ENCODE data around the gene ABLIM3. TPM values are rescaled to one million over a fixed set of nuclear protein-coding genes. Genes with fewer than 3 reads are reported as not detected.

Gene ABLIM3
- total and polyA plus RNA-seq, 2 of the 13 experiments (the other 11 are each of a cell fraction or from before 2014, with no cell fraction given) = 0.53 to 6.3 TPM

GRCh38 chr5:149285153-149285552, 143.9 kb downstream of the ABLIM3 start (continued):
- TF ChIP-seq PLRG1 (conservative IDR thresholded peaks at IDR 0.05) (no peak), MLX (CRISPR knock-in tag; IDR thresholded peaks at IDR 0.05) (no peak), HES4 (CRISPR knock-in tag; IDR thresholded peaks at IDR 0.05; ENCODE audit: borderline replicate concordance) (no peak)

DNA sequence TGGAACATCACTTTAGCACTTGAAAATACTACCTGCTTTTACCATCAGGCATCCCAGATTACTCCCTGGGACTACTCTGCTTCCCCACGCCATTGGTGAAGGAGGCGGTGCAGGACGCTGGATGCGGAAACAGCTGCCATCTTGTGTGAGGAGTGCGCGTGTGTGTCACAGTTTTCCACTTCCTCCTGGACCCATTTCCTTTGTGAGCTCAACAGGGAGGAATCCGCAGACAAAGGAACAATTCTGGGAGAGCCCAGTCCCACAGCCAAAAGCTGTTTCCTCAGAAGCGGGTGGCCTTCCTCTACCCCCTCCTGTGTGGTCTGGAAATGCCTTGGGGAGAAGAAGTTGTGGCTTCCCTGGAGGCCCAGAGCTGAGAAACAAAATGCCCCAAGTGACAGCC, 147.1 kb downstream of the ABLIM3 start:
- WGBS (ENCODE audit: low lambda C conversion rate) = 87% methylated on average over 8 of the region's 8 CpGs
- in situ Hi-C loops (cut with HindIII; ENCODE audit: extremely low pct_ligation_motif_present, low pct_unique_long_range_greater_than_20kb) (no loop called here), intact Hi-C loops (cut with micrococcal nuclease; ENCODE audit: unreplicated experiment) (no loop called here)
- Histone ChIP-seq H2AFZ (ENCODE audit: low read length) (no peak overlapping the region), H3K9ac (ENCODE audit: insufficient read depth, low read depth, low read length) (no peak overlapping the region), H3K4me1 (ENCODE audit: insufficient read depth, low read length) (no peaks in the 10 kb centered on the region), H3K27ac (ENCODE audit: extremely low read length, insufficient read depth, low read length) (no peak overlapping the region), H3K36me3 (replicated peaks in 1 of 2; ENCODE audit: control insufficient read depth in 1 of 2, insufficient read depth in 2 of 2, low read length in 2 of 2) (no peaks in the 10 kb centered on the region), H3K9me3 (ENCODE audit: low read length) (no peaks in the 10 kb centered on the region), H4K20me1 (ENCODE audit: insufficient read depth, low read length) (no peaks in the 10 kb centered on the region), H3K4me2 (ENCODE audit: low read depth, low read length) (no peak overlapping the region), H3K79me2 (ENCODE audit: insufficient read depth, low read length) (no peaks in the 10 kb centered on the region), H3K4me3 (replicated peaks in 1 of 3; ENCODE audit: insufficient read depth in 1 of 3, low read depth in 2 of 3, low read length in 3 of 3) (no peak overlapping the region), H3K27me3 (ENCODE audit: control insufficient read depth in 1 of 2, insufficient read depth in 2 of 2, low read length in 2 of 2) (no peaks in the 10 kb centered on the region)
- POLR2A ChIA-PET = no interaction called here
- ATAC-seq (no peak), DNase-seq (ENCODE audit: low spot score) (no peak), FAIRE-seq (no peak)
- no TSS peak for BruUV-seq (replicated peaks)
- TF ChIP-seq ZNF749 (CRISPR knock-in tag; IDR thresholded peaks at IDR 0.05; ENCODE audit: borderline replicate concordance) (no peak), ZNF205 (CRISPR knock-in tag; IDR thresholded peaks at IDR 0.05) (no peak), MED1 (CRISPR knock-in tag; IDR thresholded peaks at IDR 0.05) (no peak), PRMT3 (CRISPR knock-in tag; IDR thresholded peaks at IDR 0.05; ENCODE audit: borderline replicate concordance, low read depth) (no peak), JARID2 (CRISPR knock-in tag; IDR thresholded peaks at IDR 0.05; ENCODE audit: insufficient replicate concordance) (no peak), ADNP (CRISPR knock-in tag; IDR thresholded peaks at IDR 0.05) (no peak), ZNF724P (CRISPR knock-in tag; IDR thresholded peaks at IDR 0.05; ENCODE audit: borderline replicate concordance) (no peak)
- TF ChIP-seq, protein P1, sequence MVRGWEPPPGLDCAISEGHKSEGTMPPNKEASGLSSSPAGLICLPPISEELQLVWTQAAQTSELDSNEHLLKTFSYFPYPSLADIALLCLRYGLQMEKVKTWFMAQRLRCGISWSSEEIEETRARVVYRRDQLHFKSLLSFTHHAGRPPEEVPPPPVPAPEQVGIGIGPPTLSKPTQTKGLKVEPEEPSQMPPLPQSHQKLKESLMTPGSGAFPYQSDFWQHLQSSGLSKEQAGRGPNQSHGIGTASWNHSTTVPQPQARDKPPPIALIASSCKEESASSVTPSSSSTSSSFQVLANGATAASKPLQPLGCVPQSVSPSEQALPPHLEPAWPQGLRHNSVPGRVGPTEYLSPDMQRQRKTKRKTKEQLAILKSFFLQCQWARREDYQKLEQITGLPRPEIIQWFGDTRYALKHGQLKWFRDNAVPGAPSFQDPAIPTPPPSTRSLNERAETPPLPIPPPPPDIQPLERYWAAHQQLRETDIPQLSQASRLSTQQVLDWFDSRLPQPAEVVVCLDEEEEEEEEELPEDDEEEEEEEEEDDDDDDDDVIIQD (CRISPR knock-in tag; IDR thresholded peaks at IDR 0.05; ENCODE audit: low read depth) = no peak
- TF ChIP-seq, protein P2, sequence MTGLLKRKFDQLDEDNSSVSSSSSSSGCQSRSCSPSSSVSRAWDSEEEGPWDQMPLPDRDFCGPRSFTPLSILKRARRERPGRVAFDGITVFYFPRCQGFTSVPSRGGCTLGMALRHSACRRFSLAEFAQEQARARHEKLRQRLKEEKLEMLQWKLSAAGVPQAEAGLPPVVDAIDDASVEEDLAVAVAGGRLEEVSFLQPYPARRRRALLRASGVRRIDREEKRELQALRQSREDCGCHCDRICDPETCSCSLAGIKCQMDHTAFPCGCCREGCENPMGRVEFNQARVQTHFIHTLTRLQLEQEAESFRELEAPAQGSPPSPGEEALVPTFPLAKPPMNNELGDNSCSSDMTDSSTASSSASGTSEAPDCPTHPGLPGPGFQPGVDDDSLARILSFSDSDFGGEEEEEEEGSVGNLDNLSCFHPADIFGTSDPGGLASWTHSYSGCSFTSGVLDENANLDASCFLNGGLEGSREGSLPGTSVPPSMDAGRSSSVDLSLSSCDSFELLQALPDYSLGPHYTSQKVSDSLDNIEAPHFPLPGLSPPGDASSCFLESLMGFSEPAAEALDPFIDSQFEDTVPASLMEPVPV (CRISPR knock-in tag; IDR thresholded peaks at IDR 0.05) = no peak
- CTCF ChIA-PET (ENCODE audit: low intra/inter-chr PET ratio, low total read pairs) = no interaction called here
